GM12878 (cell line): ENCODE data around the gene COL19A1. TPM values are rescaled to one million over a fixed set of nuclear protein-coding genes. Genes with fewer than 3 reads are reported as not detected.

Experiments used
- ATAC-seq: fragments of 200-7000 bp; cut with Tn5 transposase; 3 replicates; pipeline ENCODE4 v1.9.1; 2020; ENCODE audit warnings: mild to moderate bottlenecking, moderate library complexity
- BruUV-seq: library from RNA; stranded (reverse); fragments of 400-500 nt; replicated peaks from 2 replicates; lab custom pipeline; 2021; lab: Mats Ljungman, UMichigan
- CTCF ChIA-PET: fragments of 300-600 bp; sonication (Branson Sonifier 250); formaldehyde crosslinking; extraction: SDS; loops from one replicate; lab custom pipeline; 2021; ENCODE audit warnings: inconsistent platforms; lab: Yijun Ruan, JAX
- POLR2A ChIA-PET: fragments of 350-600 bp; formaldehyde crosslinking; extraction: SDS; loops from one replicate; lab custom pipeline; 2021; ENCODE audit warnings: inconsistent platforms; lab: Charles Lee
- RAD21 ChIA-PET: fragments of 300-600 bp; sonication (Branson Sonifier 250); formaldehyde crosslinking; loops from one replicate; lab custom pipeline; 2023; ENCODE audit warnings: antibody characterized with exemption; ENCODE audit not compliant: unreplicated experiment; lab: Charles Lee
- SMC1A ChIA-PET: fragments of 300-600 bp; sonication (Branson Sonifier 250); formaldehyde crosslinking; loops from one replicate; lab custom pipeline; 2023; ENCODE audit not compliant: unreplicated experiment, uncharacterized antibody; lab: Charles Lee
- DNase-seq: peaks from one replicate; pipeline ENCODE4 v3.0.0-alpha.2; 2011; ENCODE audit warnings: low read depth, low spot score
- FAIRE-seq: peaks from 3 replicates; lab custom pipeline; 2011; peaks lifted over from hg19 to GRCh38; lab: Jason Lieb, UNC
- H2AFZ ChIP-seq: 2 replicates; pipeline ENCODE4 v1.6.0; 2011; ENCODE audit warnings: low read depth, low read length, control low read depth; ENCODE audit not compliant: control insufficient read depth
- H3K27ac ChIP-seq: 2 replicates; pipeline ENCODE4 v1.5.1; 2011; ENCODE audit warnings: control low read depth; ENCODE audit not compliant: control insufficient read depth, insufficient read depth
- H3K27me3 ChIP-seq, 2 experiments: replicated peaks in 1 of 2; 2 replicates each; pipeline versions ENCODE4 v1.6.0 to v1.6.1; 2011; ENCODE audit warnings: low read length in 1 of 2; ENCODE audit not compliant: control insufficient read depth in 2 of 2, insufficient read depth in 2 of 2
- H3K36me3 ChIP-seq, 2 experiments: 2 replicates each; pipeline ENCODE4 v1.5.1; 2011; ENCODE audit warnings: low read length in 1 of 2; ENCODE audit not compliant: control insufficient read depth in 2 of 2, insufficient read depth in 2 of 2
- H3K4me1 ChIP-seq: 2 replicates; pipeline ENCODE4 v1.6.1; 2011; ENCODE audit warnings: mild to moderate bottlenecking, low read length, moderate library complexity, mixed read lengths; ENCODE audit not compliant: control insufficient read depth, insufficient read depth
- H3K4me2 ChIP-seq: 2 replicates; pipeline ENCODE4 v1.6.0; 2011; ENCODE audit warnings: control low read depth; ENCODE audit not compliant: control insufficient read depth, insufficient read depth
- H3K4me3 ChIP-seq: fragments of 200-600 bp; sonication (generic); 2 replicates; pipeline ENCODE4 v1.5.1; 2016
- H3K79me2 ChIP-seq: 2 replicates; pipeline ENCODE4 v1.6.0; 2011; ENCODE audit warnings: low read length; ENCODE audit not compliant: control insufficient read depth, insufficient read depth
- H3K9ac ChIP-seq: 2 replicates; pipeline ENCODE4 v1.8.0; 2011; ENCODE audit warnings: low read length, control low read depth, mixed read lengths; ENCODE audit not compliant: control insufficient read depth, insufficient read depth
- H3K9me3 ChIP-seq: replicated peaks from 3 replicates; pipeline ENCODE4 v1.5.1; 2011; ENCODE audit warnings: mild to moderate bottlenecking, low read length; ENCODE audit not compliant: control insufficient read depth, insufficient read depth
- H4K20me1 ChIP-seq: 2 replicates; pipeline ENCODE4 v1.6.0; 2011; ENCODE audit not compliant: control insufficient read depth, insufficient read depth
- CBX5 ChIP-seq: sonication (generic); IDR thresholded peaks from 2 replicates; pipeline ENCODE4 v1.6.1; 2016; ENCODE audit warnings: low read depth, moderate library complexity, mild to moderate bottlenecking, inconsistent platforms
- CREM ChIP-seq: IDR thresholded peaks from 2 replicates; pipeline ENCODE4 v1.6.1; 2014; ENCODE audit warnings: antibody characterized with exemption, low read depth
- IRF4 ChIP-seq: IDR thresholded peaks from 2 replicates; pipeline ENCODE4 v1.6.1; 2011; ENCODE audit warnings: low read depth, low read length
- NKRF ChIP-seq: fragments of 450-650 bp; conservative IDR thresholded peaks from 2 replicates; pipeline ENCODE4 v1.6.1; 2017; ENCODE audit warnings: mild to moderate bottlenecking, moderate library complexity
- NR2C2 ChIP-seq: IDR thresholded peaks from 2 replicates; pipeline ENCODE4 v1.6.1; 2011; ENCODE audit warnings: borderline replicate concordance, low read depth; ENCODE audit not compliant: control insufficient read depth, insufficient read length
- NRF1 ChIP-seq: conservative IDR thresholded peaks from 2 replicates; pipeline ENCODE4 v1.6.1; 2011; ENCODE audit warnings: mild to moderate bottlenecking, low read depth, low read length, improper control_type of control experiment
- PML ChIP-seq: IDR thresholded peaks from 2 replicates; pipeline ENCODE4 v1.6.1; 2012; ENCODE audit warnings: low read length, inconsistent platforms
- POLR2AphosphoS2 ChIP-seq: IDR thresholded peaks from 2 replicates; pipeline ENCODE4 v1.6.1; 2011; ENCODE audit warnings: low read depth, mild to moderate bottlenecking, low read length, improper control_type of control experiment, moderate library complexity
- POLR2AphosphoS5 ChIP-seq: IDR thresholded peaks from 2 replicates; pipeline ENCODE4 v1.6.1; 2011; ENCODE audit warnings: mild to moderate bottlenecking, low read length, inconsistent platforms
- REST ChIP-seq: IDR thresholded peaks from 2 replicates; pipeline ENCODE4 v1.6.1; 2012; ENCODE audit warnings: mild to moderate bottlenecking, low read depth, low read length
- SIX5 ChIP-seq: IDR thresholded peaks from 2 replicates; pipeline ENCODE4 v1.6.1; 2011; ENCODE audit warnings: mild to moderate bottlenecking, low read depth, low read length, moderate library complexity; ENCODE audit not compliant: severe bottlenecking
- TBL1XR1 ChIP-seq: IDR thresholded peaks from 2 replicates; pipeline ENCODE4 v1.6.1; 2012; ENCODE audit warnings: low read depth, low read length, improper control_type of control experiment
- WRNIP1 ChIP-seq: IDR thresholded peaks from 2 replicates; pipeline ENCODE4 v1.6.1; 2011; ENCODE audit warnings: low read depth, low read length, improper control_type of control experiment, borderline replicate concordance
- ZSCAN29 ChIP-seq: fragments of 450-650 bp; IDR thresholded peaks from 2 replicates; pipeline ENCODE4 v1.6.1; 2017; ENCODE audit warnings: mild to moderate bottlenecking, moderate library complexity
- WGBS: methylation state at CpG from one replicate; pipeline ENCODE4 v1.1.6; 2016; ENCODE audit warnings: low lambda C conversion rate; ENCODE audit not compliant: insufficient replicate concordance, insufficient coverage; ENCODE audit errors: missing lambda C conversion rate; 5-methylcytosine and 5-hydroxymethylcytosine counted together
- in situ Hi-C: fragments of 300-500 bp; cut with MboI; formaldehyde crosslinking; loops from 9 replicates; pipeline ENCODE4 v1.14.3; 2018; ENCODE audit warnings: mixed read lengths
- intact Hi-C: fragments of 100-400 bp; cut with micrococcal nuclease; formaldehyde crosslinking; loops from one replicate; pipeline ENCODE4 v1.14.2; 2022; ENCODE audit not compliant: unreplicated experiment
- polyA plus RNA-seq, 11 experiments: library from polyadenylated mRNA; depleted of rRNA in 4 of 11; unstranded in 6 of 11; stranded (reverse) in 5 of 11; fragments of >200 nt; fragmentation: Nextera tagmentation in 4 of 11; fragmentation: Illumina TruSeq in 1 of 11; extraction: Ambion mirVana in 4 of 11; extraction: Trizol in 1 of 11; gene quantifications; 1 replicate in 1 of 11; 2 replicates in 10 of 11; pipeline versions ENCODE4 v1.2.1 to v1.2.3, GENCODE V29; 2011 to 2016; ENCODE audit warnings: inconsistent platforms in 2 of 11, missing spikeins in 2 of 11, low read depth in 1 of 11
- total RNA-seq, 4 experiments: library from RNA; depleted of rRNA in 3 of 4; stranded (reverse); fragments of >200 nt in 3 of 4; fragmentation: Illumina TruSeq in 1 of 4; extraction: Trizol in 1 of 4; gene quantifications; 2 replicates each; pipeline versions ENCODE4 v1.2.1 to v1.2.3, GENCODE V29; 2013 to 2021
- TF ChIP-seq, protein P1 (sequence below): IDR thresholded peaks from 2 replicates; pipeline ENCODE4 v1.6.1; 2011; ENCODE audit warnings: mild to moderate bottlenecking, low read depth, low read length, moderate library complexity; ENCODE audit not compliant: insufficient replicate concordance

Gene COL19A1
- total and polyA plus RNA-seq, 10 of the 15 experiments (the other 5 are each of a cell fraction or from before 2014, with no cell fraction given), result 1.1 to 13.5 (median 4.1) TPM

- TF ChIP-seq, protein P1, sequence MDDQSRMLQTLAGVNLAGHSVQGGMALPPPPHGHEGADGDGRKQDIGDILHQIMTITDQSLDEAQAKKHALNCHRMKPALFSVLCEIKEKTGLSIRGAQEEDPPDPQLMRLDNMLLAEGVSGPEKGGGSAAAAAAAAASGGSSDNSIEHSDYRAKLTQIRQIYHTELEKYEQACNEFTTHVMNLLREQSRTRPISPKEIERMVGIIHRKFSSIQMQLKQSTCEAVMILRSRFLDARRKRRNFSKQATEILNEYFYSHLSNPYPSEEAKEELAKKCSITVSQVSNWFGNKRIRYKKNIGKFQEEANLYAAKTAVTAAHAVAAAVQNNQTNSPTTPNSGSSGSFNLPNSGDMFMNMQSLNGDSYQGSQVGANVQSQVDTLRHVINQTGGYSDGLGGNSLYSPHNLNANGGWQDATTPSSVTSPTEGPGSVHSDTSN, result no peak
- no peak for TF ChIP-seq NR2C2
- no peak for TF ChIP-seq POLR2AphosphoS5
Measured at GRCh38 chr6:70172252-70172651, 305.9 kb downstream of the COL19A1 start (continued).

- Histone ChIP-seq H3K9ac (no peak overlapping the region), H4K20me1 (no peaks in the 10 kb centered on the region), H3K36me3 (peaks cover 0 to 2% of the 10 kb centered on the region in 2 experiments; a peak in 1 of 4 replicates), H3K9me3 (no peaks in the 10 kb centered on the region), H3K27me3 (no peaks in the 10 kb centered on the region), H2AFZ (no peak overlapping the region), H3K79me2 (no peaks in the 10 kb centered on the region), H3K4me2 (no peak overlapping the region), H3K27ac (no peak overlapping the region), H3K4me1 (no peaks in the 10 kb centered on the region), H3K4me3 (no peak overlapping the region)
- SMC1A ChIA-PET, result interaction anchor here (1.3 kb wide), 1 partner anchor 352 kb away, joined by 3 read pairs; no protein-coding TSS in a partner anchor
- ATAC-seq, result no peak
- CTCF ChIA-PET, result interaction anchor here (1.4 kb wide), 2 partner anchors 45 to 67 kb away, joined by 5 to 6 read pairs; no protein-coding TSS in a partner anchor
- RAD21 ChIA-PET, result interaction anchor here (1.1 kb wide), 1 partner anchor 441 kb away, joined by 3 read pairs; no protein-coding TSS in a partner anchor
- intact Hi-C loops, result no loop called here
- BruUV-seq, result no TSS peak
- 46% methylated on average over 2 of the region's 2 CpGs for WGBS
- POLR2A ChIA-PET, result no interaction called here
- in situ Hi-C loops, result no loop called here
- DNase-seq, result no peak
- FAIRE-seq, result no peak
- TF ChIP-seq TBL1XR1 (no peak), POLR2AphosphoS2 (no peak), NKRF (no peak), PML (no peak), CREM (no peak), CBX5 (no peak), SIX5 (no peak), WRNIP1 (no peak), ZSCAN29 (no peak), IRF4 (no peak), NRF1 (no peak), REST (no peak)
Measured at GRCh38 chr6:70175770-70176169, 309.4 kb downstream of the COL19A1 start.
